ENCODE data around the gene ABCD3.
"Not testable (repeated sequence)": the region's sequence is repeated elsewhere in the genome, so short reads cannot be mapped to it uniquely, and the experiment has no call there.

The ABCD3 gene

GRCh38 chr1:94417978-94418663, at the start of gene ABCD3:
ABCD3 (plus strand) TSS chr1:94418389; CDS start chr1:94418479, 90 bp downstream.
- in situ Hi-C loops (cut with HindIII; ENCODE audit: low sequenced_read_pairs), result no loop called here

- in situ Hi-C loops (cut with HindIII; ENCODE audit: low sequenced_read_pairs), result not testable (repeated sequence)
These were observed 45.4 kb upstream of the ABCD3 start for GRCh38 chr1:94372771-94373170.

- in situ Hi-C loops (cut with HindIII; ENCODE audit: low sequenced_read_pairs), result not testable (repeated sequence)
These were observed 44.9 kb upstream of the ABCD3 start for GRCh38 chr1:94373311-94373710.

- in situ Hi-C loops (cut with HindIII; ENCODE audit: low sequenced_read_pairs), result not testable (repeated sequence)
These were observed 42.5 kb upstream of the ABCD3 start for GRCh38 chr1:94375666-94376065.

GRCh38 chr1:94378493-94378892, 39.7 kb upstream of the ABCD3 start:
- in situ Hi-C loops (cut with HindIII; ENCODE audit: low sequenced_read_pairs), result not testable (repeated sequence)

GRCh38 chr1:94379615-94380014, 38.6 kb upstream of the ABCD3 start:
- in situ Hi-C loops (cut with HindIII; ENCODE audit: low sequenced_read_pairs), result no loop called here

GRCh38 chr1:94382201-94382600, 36.0 kb upstream of the ABCD3 start:
- in situ Hi-C loops (cut with HindIII; ENCODE audit: low sequenced_read_pairs), result no loop called here

- in situ Hi-C loops (cut with HindIII; ENCODE audit: low sequenced_read_pairs), result no loop called here
These were observed 34.2 kb upstream of the ABCD3 start for GRCh38 chr1:94383966-94384408.

- in situ Hi-C loops (cut with HindIII; ENCODE audit: low sequenced_read_pairs), result no loop called here
These were observed 33.5 kb upstream of the ABCD3 start for GRCh38 chr1:94384485-94385265.

- in situ Hi-C loops (cut with HindIII; ENCODE audit: low sequenced_read_pairs), result no loop called here
These were observed 32.8 kb upstream of the ABCD3 start for GRCh38 chr1:94385308-94385929.

- in situ Hi-C loops (cut with HindIII; ENCODE audit: low sequenced_read_pairs), result no loop called here
These were observed 28.9 kb upstream of the ABCD3 start for GRCh38 chr1:94389298-94389697.

- in situ Hi-C loops (cut with HindIII; ENCODE audit: low sequenced_read_pairs), result no loop called here
These were observed 23.9 kb upstream of the ABCD3 start for GRCh38 chr1:94394247-94394646.

- in situ Hi-C loops (cut with HindIII; ENCODE audit: low sequenced_read_pairs), result no loop called here
These were observed 23.0 kb upstream of the ABCD3 start for GRCh38 chr1:94395231-94395630.

- in situ Hi-C loops (cut with HindIII; ENCODE audit: low sequenced_read_pairs), result no loop called here
These were observed 22.4 kb upstream of the ABCD3 start for GRCh38 chr1:94395748-94396309.

GRCh38 chr1:94396356-94397010, 21.7 kb upstream of the ABCD3 start:
- in situ Hi-C loops (cut with HindIII; ENCODE audit: low sequenced_read_pairs), result no loop called here

GRCh38 chr1:94398356-94398755, 19.8 kb upstream of the ABCD3 start:
- in situ Hi-C loops (cut with HindIII; ENCODE audit: low sequenced_read_pairs), result no loop called here

GRCh38 chr1:94399453-94399852, 18.7 kb upstream of the ABCD3 start:
- in situ Hi-C loops (cut with HindIII; ENCODE audit: low sequenced_read_pairs), result no loop called here

GRCh38 chr1:94401206-94401605, 17.0 kb upstream of the ABCD3 start:
- in situ Hi-C loops (cut with HindIII; ENCODE audit: low sequenced_read_pairs), result no loop called here

- in situ Hi-C loops (cut with HindIII; ENCODE audit: low sequenced_read_pairs), result no loop called here
These were observed 11.7 kb upstream of the ABCD3 start for GRCh38 chr1:94406446-94406845.

- in situ Hi-C loops (cut with HindIII; ENCODE audit: low sequenced_read_pairs), result no loop called here
These were observed 9.9 kb upstream of the ABCD3 start for GRCh38 chr1:94408104-94408830.

All from DLD1 (cell line).